Fibroblast of upper back skin (primary cell): ENCODE data around the gene ENTPD7.
A peak's percentile ranks its signal among the peaks of the same experiment; 100 is the strongest.
"Not testable (repeated sequence)": the region's sequence is repeated elsewhere in the genome, so short reads cannot be mapped to it uniquely, and the experiment has no call there.

Experiments
- DNase-seq: peaks from one replicate; pipeline ENCODE4 v3.0.0-alpha.2; 2013

ENTPD7 gene

DNA sequence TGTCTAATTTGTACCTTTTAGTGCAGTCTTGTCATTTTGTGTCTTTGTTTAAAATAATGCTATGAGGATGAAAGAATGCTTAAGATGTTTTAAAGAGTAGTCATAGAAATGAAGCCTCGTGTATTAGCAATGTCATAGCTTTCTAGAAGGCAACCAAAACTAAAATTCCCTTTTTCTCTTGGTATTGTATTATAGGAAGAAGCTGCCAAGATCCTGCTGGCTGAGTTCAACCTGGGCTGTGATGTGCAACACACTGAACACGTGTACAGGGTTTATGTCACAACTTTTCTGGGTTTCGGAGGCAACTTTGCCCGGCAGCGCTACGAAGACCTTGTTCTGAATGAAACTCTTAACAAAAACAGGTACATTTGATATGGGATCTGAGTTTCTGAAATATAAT is 36.5 kb downstream of the ENTPD7 start:
- DNase-seq = peak; percentile 40

GRCh38 chr10:99698504-99699080 is 39.3 kb downstream of the ENTPD7 start:
- no peak for DNase-seq

DNA sequence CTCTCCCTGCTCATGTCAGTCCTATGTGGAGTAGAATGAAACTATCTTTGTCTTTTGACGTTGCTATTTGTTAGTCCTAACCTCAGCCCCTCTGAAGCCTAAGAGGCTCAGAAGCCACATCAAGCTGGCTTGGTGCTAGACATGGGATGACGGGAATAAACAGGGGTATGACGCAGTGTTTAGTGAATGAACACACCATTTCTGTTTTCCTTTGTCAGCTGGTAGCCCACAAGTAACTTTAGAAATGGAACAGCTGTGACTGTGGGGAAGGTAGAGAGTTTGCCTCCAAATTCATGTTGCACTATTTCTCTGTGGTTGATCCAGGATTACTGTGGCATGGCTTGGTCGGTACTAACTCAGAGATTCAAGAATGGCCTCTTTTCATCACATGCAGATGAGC is 41.3 kb downstream of the ENTPD7 start:
- DNase-seq = no peak

GRCh38 chr10:99708428-99709012 is 49.2 kb downstream of the ENTPD7 start:
- no peak for DNase-seq

DNA sequence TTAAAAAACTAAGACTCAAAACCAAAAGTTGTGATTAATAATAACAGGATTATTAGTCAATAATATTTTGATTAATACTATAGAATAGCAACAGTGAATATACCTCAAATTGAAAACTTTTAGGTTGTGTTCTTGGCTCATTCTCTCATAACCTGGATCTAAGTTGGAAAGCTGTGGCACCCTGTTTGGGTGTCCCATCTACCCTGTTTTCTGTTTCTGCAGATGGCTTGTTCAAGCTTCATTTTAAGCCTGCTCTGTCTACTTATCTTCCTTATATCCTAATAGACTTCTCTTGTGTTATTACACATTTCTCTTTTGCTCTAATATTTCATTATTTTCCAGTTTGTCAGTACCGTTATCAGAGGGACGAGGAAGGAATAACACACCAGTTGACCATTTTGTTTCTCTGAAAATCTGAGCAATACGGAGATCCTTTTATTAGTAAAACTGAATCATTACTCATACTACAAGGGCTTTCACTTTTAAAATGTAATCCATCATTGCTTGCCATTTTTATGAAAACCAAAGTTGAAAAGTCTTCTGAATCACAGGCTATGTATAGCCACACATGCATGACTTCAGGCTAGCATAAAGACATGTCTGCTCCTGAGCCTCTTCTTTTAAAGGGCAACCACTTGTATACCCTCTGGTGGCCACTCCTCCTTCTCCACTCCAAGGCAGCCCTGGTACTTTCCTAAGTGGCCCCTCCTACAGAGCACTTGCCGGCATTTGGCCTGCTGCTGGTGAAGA is 50.3 kb downstream of the ENTPD7 start:
- peak; percentile 51 for DNase-seq

DNA sequence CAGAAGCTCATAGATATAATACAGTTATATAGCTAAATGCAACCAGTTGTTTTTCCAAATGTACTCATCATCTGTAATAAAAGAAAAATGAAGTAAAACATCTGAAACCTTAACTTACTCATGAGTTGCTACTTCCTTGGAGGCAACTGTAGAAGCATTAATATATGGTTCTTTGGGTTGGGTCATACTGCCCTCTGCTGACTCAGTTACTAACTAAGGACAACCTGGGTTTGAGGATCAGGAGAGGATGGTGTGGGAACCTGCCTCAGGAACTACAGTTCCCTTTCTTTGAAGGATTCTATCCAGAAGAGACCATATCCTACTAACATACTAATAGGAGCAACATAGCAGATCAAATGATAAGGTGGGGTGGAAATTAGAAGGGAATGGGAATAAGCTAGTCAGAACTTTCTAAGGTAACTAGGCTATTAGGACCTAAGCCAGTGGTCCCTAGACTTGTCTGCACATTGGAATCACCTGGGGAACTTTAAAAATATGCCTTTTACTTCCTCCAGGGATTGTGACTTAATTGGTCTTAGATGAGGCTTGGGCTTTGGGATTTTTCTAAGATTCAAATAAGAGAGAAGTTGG is 51.9 kb downstream of the ENTPD7 start:
- DNase-seq = peak; percentile 72

- DNase-seq = no peak
These were observed 55.1 kb downstream of the ENTPD7 start for GRCh38 chr10:99714446-99714845.

GRCh38 chr10:99720387-99720786 is 61.1 kb downstream of the ENTPD7 start:
- no peak for DNase-seq

- peak; percentile 11 for DNase-seq
These were observed 70.7 kb downstream of the ENTPD7 start for GRCh38 chr10:99730026-99730425.

DNA sequence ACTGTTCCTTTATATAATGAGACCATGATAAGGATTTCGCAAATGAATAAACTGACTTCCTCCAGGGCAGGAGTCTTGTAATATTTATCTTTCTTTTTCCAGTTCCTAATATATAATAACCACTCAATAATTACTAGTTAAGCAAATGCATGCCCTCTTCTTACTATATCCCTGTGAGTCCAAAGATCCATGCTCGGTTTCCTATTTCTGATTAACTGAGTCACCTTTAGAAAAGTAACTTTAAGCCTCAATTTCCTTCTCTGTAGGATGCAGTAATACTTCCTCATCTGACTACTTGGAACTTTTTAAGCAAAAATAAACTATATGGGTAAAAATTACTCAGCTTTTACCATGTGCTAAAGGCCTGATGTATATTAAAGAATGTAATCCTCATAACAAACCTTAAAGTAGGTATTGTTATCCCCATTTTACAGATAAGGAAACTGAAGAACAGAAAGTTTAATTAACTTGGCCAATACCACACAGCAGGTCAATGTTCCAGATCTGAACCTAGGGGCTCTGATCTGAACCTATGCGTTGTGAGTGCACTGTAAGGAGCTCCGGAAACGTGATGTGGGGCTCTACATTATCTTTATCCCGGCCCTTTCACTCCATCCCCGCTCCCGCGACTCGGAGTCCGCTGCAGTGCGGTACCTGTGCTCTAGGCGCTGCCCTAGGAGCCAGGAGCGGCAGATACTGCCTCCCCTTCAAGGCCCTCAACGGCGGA is 72.2 kb downstream of the ENTPD7 start:
- DNase-seq = no peak

GRCh38 chr10:99732033-99732842 is 72.9 kb downstream of the ENTPD7 start, which contains the start of the genes COX15 and CUTC:
Gene COX15 (minus strand): TSS chr10:99732127. CDS start chr10:99732049, 78 bp downstream.
Gene CUTC (plus strand): TSS chr10:99732234. CDS start chr10:99732349, 115 bp downstream.
- peak; percentile 95 for DNase-seq

DNA sequence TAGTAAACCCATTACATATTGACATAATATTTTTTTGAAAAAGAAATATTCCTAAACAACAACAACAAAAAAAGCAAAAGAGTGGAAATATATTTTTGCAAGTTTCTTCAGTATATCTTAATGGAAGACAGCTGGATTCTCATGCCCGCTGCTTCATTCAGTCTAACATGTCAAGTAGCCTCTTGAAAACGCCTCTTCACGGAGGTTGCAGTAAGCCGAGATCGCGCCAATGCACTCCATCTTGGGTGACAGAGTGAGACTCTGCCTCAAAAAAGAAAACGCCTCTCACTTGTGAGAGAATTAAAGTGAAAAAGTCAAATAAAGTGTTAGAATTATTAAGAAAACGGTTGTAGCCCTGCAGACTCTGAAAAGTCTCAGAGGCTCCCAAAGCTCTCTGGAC is 74.1 kb downstream of the ENTPD7 start:
- DNase-seq = no peak

DNA sequence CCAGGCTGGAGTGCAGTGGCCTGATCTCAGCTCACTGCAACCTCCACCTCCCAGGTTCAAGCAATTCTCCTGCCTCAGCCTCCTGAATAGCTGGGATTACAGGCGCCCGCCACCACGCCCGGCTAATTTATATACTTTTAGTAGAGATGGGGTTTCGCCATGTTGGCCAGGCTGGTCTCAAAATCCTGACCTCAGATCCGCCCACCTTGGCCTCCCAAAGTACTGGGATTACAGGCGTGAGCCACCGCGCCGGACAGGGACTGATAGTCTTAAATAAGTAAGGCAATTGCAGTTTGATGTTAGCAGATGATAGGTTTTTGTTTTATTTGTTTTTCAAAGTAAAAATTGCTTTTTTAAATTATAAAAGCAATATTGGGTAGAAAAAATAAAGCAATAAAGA is 74.8 kb downstream of the ENTPD7 start:
- not testable (repeated sequence) for DNase-seq

DNA sequence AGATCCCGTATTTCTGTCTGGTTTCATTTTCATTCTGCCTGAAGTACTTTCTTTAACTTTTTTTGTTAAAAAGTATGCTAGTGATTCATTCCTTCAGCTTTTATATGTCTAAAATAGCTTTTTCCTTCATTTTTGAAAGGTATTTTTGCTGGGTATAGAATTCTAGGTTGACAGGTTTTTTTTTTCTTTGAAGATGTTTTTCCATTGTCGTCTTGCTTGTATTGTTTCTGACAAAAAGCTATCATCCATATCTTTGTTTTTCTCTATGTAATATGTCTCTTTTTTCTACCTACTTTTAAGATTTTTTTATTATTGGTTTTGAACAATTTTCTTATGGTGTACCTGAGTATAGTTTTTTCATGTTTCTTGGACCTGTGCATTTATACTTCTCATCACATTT is 81.0 kb downstream of the ENTPD7 start:
- DNase-seq = no peak

- no peak for DNase-seq
These were observed 81.7 kb downstream of the ENTPD7 start for GRCh38 chr10:99740933-99741559.

- peak; percentile 21 for DNase-seq
These were observed 82.9 kb downstream of the ENTPD7 start for GRCh38 chr10:99742254-99742653.

- DNase-seq = peak; percentile 4
These were observed 83.4 kb downstream of the ENTPD7 start for GRCh38 chr10:99742701-99743100.

DNA sequence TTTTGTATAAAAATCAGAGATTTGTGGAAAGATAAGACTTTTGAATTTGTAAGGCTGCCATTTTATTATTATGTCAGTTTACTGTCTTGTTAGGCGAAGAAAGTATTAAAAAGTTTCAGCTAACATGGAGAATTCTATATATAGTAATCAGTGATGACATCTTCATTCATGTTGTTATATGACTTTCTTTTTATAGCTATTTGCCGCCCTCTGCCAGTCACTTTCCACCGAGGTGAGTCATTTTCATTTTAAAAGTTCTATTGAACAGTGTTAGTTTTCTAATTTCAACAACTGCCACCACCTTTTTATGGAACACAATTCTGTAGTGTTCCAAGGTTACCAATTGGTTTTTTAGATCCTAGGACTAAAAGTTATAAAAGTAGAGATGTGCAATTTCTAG is 84.5 kb downstream of the ENTPD7 start:
- DNase-seq = no peak

DNA sequence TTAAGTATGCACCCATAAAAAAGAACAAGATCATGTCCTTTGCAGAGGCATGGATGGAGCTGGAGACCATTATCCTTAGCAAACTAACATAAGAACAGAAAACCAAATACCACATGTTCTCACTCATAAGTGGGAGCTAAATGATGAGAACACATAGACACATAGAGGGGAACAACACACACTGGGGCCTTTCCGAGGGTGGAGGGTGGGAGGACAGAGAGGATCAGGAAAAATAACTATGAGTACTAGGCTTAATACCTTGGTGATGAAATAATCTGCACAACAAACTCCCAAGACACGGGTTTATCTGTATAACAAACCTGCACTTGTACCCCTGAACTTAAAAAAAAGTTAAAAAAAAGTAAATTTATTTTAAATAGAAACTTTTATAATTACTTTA is 86.9 kb downstream of the ENTPD7 start:
- DNase-seq = not testable (repeated sequence)

DNA sequence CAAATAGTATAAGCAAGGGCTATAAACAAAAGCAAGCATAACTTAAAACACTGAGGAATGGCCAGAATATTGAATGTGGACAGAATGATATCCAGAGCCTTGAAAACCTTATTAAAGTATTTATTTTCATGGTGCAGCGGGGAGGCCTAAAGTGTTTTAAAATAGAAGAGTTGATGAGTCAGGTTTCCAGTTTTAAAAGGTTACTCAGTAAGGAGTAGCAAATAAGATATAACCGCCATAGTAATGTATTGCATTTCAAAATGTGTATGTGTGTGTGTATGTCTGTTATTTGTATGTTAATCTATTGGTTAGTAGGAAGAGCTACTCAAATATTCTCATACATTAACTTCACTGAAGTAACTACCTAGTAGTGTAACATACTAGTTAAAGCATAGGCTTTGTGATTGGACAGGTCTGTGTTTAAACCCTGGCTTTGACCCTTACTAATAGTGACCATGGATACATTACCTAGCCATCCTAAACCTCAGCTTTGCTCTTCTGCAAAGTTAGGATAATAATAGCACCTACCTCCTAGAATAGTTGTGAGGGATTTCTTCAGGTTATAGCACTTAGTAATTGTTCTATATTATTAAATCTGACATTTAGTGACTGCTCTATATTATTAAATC is 89.6 kb downstream of the ENTPD7 start:
- DNase-seq = no peak

DNA sequence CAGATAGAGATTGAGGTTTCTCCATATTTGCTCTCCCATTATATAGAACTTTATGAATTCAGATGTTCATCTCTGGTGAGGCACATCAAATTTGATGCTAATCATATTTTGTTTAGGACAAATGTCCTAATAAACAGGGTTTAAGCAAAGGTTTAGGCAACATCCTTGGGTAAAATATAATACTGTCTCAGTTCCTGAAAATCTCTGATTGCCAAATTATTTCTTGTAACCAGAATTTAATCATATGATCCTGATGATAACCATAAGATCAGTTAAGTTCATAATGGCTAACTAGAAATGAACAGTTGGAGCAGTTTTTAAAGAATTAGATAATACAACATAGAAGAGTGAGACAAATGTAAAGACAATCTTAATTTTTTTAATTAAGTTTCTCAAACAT is 91.3 kb downstream of the ENTPD7 start:
- no peak for DNase-seq
